LNCaP clone FGC (cell line): Measurements from ENCODE around the gene LRRC47.

Experiments
- DNase-seq: peaks from one replicate; pipeline ENCODE4 v3.0.0-alpha.2; 2011; ENCODE audit warnings: low read depth
- H3K4me3 ChIP-seq: 2 replicates; pipeline ENCODE4 v1.5.1; 2011; ENCODE audit warnings: mild to moderate bottlenecking, low read depth, low read length, control low read depth
- TF ChIP-seq, protein P1 (sequence below): IDR thresholded peaks from 2 replicates; pipeline ENCODE4 v1.5.1; 2012; ENCODE audit warnings: mild to moderate bottlenecking; ENCODE audit not compliant: control insufficient read depth, insufficient read depth; ENCODE audit errors: extremely low read depth

LRRC47 gene

DNA sequence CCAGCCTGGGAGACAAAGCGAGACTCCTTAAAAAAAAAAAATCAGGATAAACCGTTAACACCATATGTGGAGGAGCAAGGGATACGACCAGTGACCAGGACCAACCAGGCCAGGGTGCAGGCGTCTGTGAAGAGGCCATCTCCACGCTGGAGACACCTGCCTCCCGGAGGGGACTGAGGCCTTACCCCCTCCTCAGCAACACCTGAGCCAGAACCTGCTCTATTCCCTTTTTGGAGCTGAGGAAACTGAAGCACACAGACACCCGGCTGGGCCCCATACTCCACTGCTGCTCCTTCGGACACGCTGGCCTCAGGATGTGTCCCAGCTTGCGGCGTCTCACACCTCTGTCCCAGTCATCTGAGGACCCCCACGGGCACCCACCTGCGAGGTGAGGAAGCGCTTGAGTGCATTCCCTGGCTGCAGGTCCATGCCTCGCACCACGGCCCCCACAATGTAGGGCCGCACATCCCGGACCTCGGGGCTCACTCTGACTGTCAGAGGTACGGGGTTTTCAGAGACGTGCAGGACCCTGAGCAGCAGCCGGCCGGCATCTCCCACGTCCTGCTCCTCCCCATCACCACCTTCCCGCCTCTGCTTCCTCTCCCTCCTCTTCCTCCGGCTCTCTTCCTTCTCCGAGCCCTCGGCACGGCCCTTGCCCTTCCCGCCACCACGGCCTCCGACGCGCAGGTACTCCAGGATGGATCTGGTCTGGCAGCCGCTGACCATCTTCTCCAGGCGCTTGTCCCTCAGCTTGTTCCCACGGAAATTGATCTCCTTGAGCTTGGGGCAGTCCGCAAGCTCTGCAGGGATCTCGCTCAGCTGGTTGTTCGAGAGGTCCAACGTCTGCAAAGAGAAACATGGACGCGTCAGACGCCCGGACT, 9.6 kb downstream of the LRRC47 start:
- TF ChIP-seq, protein P1, sequence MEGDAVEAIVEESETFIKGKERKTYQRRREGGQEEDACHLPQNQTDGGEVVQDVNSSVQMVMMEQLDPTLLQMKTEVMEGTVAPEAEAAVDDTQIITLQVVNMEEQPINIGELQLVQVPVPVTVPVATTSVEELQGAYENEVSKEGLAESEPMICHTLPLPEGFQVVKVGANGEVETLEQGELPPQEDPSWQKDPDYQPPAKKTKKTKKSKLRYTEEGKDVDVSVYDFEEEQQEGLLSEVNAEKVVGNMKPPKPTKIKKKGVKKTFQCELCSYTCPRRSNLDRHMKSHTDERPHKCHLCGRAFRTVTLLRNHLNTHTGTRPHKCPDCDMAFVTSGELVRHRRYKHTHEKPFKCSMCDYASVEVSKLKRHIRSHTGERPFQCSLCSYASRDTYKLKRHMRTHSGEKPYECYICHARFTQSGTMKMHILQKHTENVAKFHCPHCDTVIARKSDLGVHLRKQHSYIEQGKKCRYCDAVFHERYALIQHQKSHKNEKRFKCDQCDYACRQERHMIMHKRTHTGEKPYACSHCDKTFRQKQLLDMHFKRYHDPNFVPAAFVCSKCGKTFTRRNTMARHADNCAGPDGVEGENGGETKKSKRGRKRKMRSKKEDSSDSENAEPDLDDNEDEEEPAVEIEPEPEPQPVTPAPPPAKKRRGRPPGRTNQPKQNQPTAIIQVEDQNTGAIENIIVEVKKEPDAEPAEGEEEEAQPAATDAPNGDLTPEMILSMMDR = no peak
- DNase-seq = no peak
- no peak overlapping the region for H3K4me3 ChIP-seq

DNA sequence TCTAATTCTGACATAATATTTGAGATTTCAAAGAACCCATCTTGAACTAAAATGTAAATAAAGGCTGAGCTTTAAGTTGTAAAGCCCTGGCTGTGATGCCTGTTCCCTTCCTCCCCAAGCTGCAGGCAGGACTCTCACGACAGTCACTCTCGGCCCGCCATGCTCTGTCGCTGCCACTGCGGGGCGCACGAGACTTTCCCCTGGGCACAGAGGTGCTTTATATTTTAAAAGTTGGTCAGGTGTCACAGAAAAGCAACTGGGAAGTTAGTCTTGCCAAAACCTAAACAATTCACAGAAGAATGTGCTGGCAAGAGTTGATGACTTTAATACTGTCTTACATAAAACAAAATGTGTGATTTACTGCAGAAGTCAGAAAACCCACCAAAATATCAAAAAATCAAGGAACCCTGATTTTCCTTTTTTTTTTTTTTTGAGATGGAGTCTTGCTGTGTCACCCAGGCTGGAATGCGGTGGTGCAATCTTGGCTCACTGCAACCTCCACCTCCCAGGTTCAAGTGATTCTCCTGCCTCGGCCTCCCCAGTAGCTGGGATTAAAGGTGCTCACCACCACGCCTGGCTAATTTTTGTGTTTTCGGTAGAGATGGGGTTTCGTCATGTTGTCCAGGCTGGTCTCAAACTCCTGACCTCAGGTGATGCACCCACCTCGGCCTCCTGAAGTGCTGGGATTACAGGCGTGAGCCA, 10.7 kb downstream of the LRRC47 start:
- no peak for DNase-seq
- TF ChIP-seq, protein P1 = peak; percentile 45
- no peak overlapping the region for H3K4me3 ChIP-seq

DNA sequence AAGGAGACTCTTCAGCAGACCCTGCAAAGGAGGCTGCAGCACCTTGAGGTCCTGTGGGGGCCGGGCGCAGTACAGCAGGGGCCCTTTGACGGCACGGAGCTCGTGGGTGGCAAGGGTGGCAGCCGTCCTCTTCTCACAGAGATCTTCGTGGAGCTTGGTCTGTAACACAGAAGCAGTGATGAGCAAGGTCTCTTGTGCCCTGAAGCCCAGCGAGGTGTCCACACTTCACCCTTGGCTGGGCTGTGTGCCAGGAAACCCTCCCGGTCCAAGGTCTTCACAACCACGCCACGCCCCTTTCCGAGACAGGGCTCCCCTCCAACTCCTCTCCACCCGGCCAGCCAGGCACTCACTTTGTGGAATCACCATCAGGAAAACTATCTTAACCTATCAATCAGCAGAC, 11.3 kb downstream of the LRRC47 start:
- no peak overlapping the region for H3K4me3 ChIP-seq
- no peak for DNase-seq
- TF ChIP-seq, protein P1 = no peak

DNA sequence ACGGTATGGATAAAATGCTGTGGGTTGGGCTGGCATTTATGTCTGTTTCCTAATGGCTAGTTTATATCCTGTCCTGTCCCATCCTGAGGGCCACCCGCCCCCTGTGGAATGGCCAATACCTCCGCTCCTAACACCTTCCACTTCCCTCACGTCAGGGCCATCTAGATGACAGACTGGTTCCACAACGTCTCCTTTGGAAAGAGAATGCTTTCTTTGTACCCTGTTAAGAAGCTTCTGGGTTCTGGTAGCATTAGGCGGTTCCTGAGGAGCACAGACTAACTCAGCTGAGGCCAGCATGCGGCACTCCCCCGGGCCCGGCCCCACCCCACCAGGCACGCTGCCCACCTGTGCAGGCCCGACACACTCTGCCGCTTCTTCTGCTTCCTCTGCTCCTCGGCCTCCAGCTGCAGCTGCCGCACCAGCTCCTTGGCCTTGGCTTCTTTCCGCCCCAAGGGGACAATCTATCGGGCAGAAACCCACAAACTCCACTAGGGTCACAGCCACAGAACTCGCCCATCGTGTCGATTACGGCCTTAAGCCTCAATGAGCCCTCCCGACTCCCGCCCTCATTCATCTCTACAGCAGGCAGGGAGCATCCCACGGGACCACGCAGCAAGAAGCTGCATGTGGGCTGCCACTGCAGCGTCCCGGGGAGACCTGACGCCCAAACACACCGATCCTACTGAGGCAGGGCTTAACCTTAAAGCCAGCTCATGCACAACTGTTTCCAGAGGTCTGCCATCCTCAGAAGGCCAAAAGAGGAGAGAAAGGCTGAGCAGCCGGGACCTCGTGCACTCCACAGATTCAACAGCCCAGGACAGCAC, 12.4 kb downstream of the LRRC47 start:
- no peak overlapping the region for H3K4me3 ChIP-seq
- TF ChIP-seq, protein P1 = no peak
- no peak for DNase-seq

DNA sequence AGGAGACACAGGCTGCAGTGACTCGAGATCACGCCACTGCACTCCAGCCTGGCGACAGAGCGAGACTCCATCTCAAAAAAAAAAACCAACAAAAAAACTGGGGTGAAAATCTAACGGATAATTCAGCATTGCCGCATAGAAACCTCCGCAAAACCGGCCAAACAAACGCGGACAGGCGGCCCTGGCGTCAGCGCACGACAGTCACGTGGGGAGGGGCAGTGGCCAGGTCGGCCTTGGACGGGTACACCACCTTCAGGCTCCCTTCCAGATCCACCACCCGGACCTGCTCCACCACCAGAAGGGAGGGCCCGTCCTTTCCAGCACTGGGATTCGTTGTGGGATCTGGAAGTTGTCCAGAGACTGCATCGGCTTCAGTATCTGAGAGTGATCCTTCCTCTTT, 15.4 kb downstream of the LRRC47 start:
- peak; percentile 96 for DNase-seq
- TF ChIP-seq, protein P1 = no peak
- 0 out of 2 replicates have a peak overlapping the region, but pooled peaks have one; percentile 21 for H3K4me3 ChIP-seq

DNA sequence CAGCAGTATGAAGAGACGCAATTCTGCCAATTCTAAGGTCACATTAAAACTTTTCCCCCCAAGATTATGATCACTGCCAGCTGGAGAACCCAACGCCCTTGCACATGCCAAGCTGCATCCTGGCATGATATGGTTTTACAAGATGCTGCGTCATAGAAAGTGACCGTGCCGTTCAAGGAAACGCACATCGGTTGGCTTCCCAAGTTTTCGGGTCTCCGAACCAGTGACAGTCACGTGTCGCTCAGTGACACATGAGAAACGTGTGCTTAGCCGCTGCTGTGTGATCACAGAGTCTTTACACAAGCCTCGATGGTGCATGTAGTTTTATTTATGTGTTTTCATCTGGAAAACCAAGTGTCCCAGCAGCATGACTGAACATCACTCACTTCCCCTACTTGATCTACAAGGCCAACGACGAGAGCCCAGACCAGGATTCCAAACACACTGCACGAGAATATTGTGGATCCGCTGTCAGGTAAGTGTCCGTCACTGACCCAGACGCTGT, 16.3 kb downstream of the LRRC47 start:
- TF ChIP-seq, protein P1 = no peak
- DNase-seq = no peak

More for the DNA sequence above, 16.3 kb downstream of the LRRC47 start:
- H3K4me3 ChIP-seq = no peak overlapping the region
